ENCODE measurements around the gene DBNDD2.

DBNDD2 gene

DNA sequence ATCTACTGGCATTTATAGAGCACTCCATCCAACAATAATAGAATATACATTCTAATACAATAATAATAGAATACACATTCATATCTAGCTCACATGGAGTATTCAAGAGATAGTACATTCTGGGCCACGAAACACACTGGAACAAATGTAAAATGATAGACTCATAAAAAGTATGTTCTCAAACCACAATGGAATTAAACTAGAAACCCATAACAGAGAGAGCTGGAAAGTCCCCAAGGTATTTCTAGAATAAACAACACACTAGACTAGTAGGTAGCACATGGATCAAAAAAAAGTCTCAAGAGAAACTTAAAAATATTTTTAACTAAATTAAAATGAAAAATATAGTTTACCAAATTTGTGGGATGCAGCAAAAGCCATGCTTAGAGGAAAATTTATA lies 20.8 kb upstream of the DBNDD2 start:
- no peaks in the 10 kb centered on the region for H3K9me3 ChIP-seq (ENCODE audit: control insufficient read depth, insufficient read depth, low read length)
- no peaks in the 10 kb centered on the region for H3K4me1 ChIP-seq (ENCODE audit: control insufficient read depth, low read length)
- H3K79me2 ChIP-seq (ENCODE audit: control insufficient read depth, low read length), result no peaks in the 10 kb centered on the region
- no peak for TF ChIP-seq EZH2phosphoT487 (IDR thresholded peaks at IDR 0.05; ENCODE audit: borderline replicate concordance, low read length)
- TF ChIP-seq, protein P1, sequence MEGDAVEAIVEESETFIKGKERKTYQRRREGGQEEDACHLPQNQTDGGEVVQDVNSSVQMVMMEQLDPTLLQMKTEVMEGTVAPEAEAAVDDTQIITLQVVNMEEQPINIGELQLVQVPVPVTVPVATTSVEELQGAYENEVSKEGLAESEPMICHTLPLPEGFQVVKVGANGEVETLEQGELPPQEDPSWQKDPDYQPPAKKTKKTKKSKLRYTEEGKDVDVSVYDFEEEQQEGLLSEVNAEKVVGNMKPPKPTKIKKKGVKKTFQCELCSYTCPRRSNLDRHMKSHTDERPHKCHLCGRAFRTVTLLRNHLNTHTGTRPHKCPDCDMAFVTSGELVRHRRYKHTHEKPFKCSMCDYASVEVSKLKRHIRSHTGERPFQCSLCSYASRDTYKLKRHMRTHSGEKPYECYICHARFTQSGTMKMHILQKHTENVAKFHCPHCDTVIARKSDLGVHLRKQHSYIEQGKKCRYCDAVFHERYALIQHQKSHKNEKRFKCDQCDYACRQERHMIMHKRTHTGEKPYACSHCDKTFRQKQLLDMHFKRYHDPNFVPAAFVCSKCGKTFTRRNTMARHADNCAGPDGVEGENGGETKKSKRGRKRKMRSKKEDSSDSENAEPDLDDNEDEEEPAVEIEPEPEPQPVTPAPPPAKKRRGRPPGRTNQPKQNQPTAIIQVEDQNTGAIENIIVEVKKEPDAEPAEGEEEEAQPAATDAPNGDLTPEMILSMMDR (IDR thresholded peaks at IDR 0.05; ENCODE audit: low read depth, low read length, poor library complexity, severe bottlenecking), result no peak
- H3K4me2 ChIP-seq (ENCODE audit: low read length), result no peak overlapping the region
- no peak overlapping the region for H3K4me3 ChIP-seq (ENCODE audit: low read length)
- H4K20me1 ChIP-seq (ENCODE audit: control insufficient read depth, insufficient read depth, low read depth, low read length), result no peaks in the 10 kb centered on the region
- no peaks in the 10 kb centered on the region for H3K27me3 ChIP-seq (ENCODE audit: control insufficient read depth, low read length)
- no peaks in the 10 kb centered on the region for H3K9me2 ChIP-seq (replicated peaks; ENCODE audit: control insufficient read depth, low read length)
- no peaks in the 10 kb centered on the region for H3F3A ChIP-seq (ENCODE audit: control insufficient read depth, insufficient read depth)
- no peaks in the 10 kb centered on the region for H3K36me3 ChIP-seq (ENCODE audit: control insufficient read depth, low read length)
- no peak overlapping the region for H3K27ac ChIP-seq (ENCODE audit: low read depth, low read length)

DNA sequence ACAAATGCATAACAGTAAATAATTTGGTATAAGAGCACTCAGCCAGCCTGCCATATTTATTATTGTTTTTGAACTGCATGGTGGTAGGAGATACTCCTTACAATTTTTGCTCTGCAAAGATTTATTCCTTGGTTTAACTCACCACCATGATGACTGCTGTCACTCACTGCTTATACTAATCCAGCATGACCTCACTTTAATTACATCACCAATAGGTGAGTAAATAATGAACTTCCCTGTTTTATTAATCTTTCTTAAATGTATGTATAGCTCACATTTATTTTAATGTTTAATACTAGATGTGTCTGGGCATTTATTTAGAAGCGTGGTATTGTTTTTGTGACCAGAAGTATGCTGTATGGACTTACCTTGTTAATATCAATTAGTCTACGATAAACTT lies 17.2 kb upstream of the DBNDD2 start:
- TF ChIP-seq EZH2phosphoT487 (IDR thresholded peaks at IDR 0.05; ENCODE audit: borderline replicate concordance, low read length), result no peak
- TF ChIP-seq, protein P1 (IDR thresholded peaks at IDR 0.05; ENCODE audit: low read depth, low read length, poor library complexity, severe bottlenecking), result no peak
- no peaks in the 10 kb centered on the region for H3K4me1 ChIP-seq (ENCODE audit: control insufficient read depth, low read length)
- no peaks in the 10 kb centered on the region for H3K27me3 ChIP-seq (ENCODE audit: control insufficient read depth, low read length)
- no peaks in the 10 kb centered on the region for H3K9me3 ChIP-seq (ENCODE audit: control insufficient read depth, insufficient read depth, low read length)
- no peaks in the 10 kb centered on the region for H3F3A ChIP-seq (ENCODE audit: control insufficient read depth, insufficient read depth)
- H3K79me2 ChIP-seq (ENCODE audit: control insufficient read depth, low read length), result no peaks in the 10 kb centered on the region
- no peaks in the 10 kb centered on the region for H3K9me2 ChIP-seq (replicated peaks; ENCODE audit: control insufficient read depth, low read length)
- no peaks in the 10 kb centered on the region for H4K20me1 ChIP-seq (ENCODE audit: control insufficient read depth, insufficient read depth, low read depth, low read length)
- no peaks in the 10 kb centered on the region for H3K36me3 ChIP-seq (ENCODE audit: control insufficient read depth, low read length)
- H3K27ac ChIP-seq (ENCODE audit: low read depth, low read length), result no peak overlapping the region
- H3K4me2 ChIP-seq (ENCODE audit: low read length), result no peak overlapping the region
- no peak overlapping the region for H3K4me3 ChIP-seq (ENCODE audit: low read length)

DNA sequence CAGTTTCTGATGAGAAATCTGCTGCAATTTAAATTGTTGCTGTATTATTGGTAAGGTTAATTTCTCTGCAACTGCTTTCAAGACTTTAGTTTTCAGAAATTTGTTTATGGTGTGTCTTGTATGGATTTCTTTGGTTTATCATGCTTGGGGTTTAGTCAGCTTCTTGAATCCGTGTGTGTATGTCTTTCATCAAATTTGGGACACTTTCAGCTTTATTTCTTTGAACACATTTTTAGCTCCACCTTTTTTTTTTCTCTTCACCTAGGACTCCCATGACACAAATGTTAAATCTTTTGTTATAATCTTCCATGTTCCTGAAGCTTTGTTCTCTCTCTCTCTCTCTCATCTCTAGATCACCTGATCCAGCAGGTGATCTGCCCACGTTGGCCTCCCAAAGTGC lies 16.5 kb upstream of the DBNDD2 start:
- H3K27me3 ChIP-seq (ENCODE audit: control insufficient read depth, low read length), result no peaks in the 10 kb centered on the region
- no peaks in the 10 kb centered on the region for H3K79me2 ChIP-seq (ENCODE audit: control insufficient read depth, low read length)

More for the DNA sequence above, 16.5 kb upstream of the DBNDD2 start:
- H3K4me3 ChIP-seq (ENCODE audit: low read length), result no peak overlapping the region
- no peak overlapping the region for H3K27ac ChIP-seq (ENCODE audit: low read depth, low read length)
- no peaks in the 10 kb centered on the region for H3F3A ChIP-seq (ENCODE audit: control insufficient read depth, insufficient read depth)
- no peak overlapping the region for H3K4me2 ChIP-seq (ENCODE audit: low read length)
- no peaks in the 10 kb centered on the region for H3K9me3 ChIP-seq (ENCODE audit: control insufficient read depth, insufficient read depth, low read length)
- H3K4me1 ChIP-seq (ENCODE audit: control insufficient read depth, low read length), result no peaks in the 10 kb centered on the region
- H3K36me3 ChIP-seq (ENCODE audit: control insufficient read depth, low read length), result no peaks in the 10 kb centered on the region
- no peaks in the 10 kb centered on the region for H4K20me1 ChIP-seq (ENCODE audit: control insufficient read depth, insufficient read depth, low read depth, low read length)
- H3K9me2 ChIP-seq (replicated peaks; ENCODE audit: control insufficient read depth, low read length), result no peaks in the 10 kb centered on the region
- TF ChIP-seq, protein P1 (IDR thresholded peaks at IDR 0.05; ENCODE audit: low read depth, low read length, poor library complexity, severe bottlenecking), result no peak
- TF ChIP-seq EZH2phosphoT487 (IDR thresholded peaks at IDR 0.05; ENCODE audit: borderline replicate concordance, low read length), result no peak

Data from DOHH2 (cell line).